ENCODE results near the gene UQCR10. TPM values are rescaled to one million over a fixed set of nuclear protein-coding genes. Genes with fewer than 3 reads are reported as not detected.

The UQCR10 gene
- total RNA-seq, 1 donor from 2014 or later: 80.3 TPM

- no peaks in the 10 kb centered on the region for H3K27me3 ChIP-seq (ENCODE audit: low read depth)
- peaks cover 64% of the 10 kb centered on the region for H3K36me3 ChIP-seq
- intact Hi-C loops (cut with DNase I): no loop called here
These were observed 22.3 kb upstream of the UQCR10 start for GRCh38 chr22:29744902-29745301.

DNA sequence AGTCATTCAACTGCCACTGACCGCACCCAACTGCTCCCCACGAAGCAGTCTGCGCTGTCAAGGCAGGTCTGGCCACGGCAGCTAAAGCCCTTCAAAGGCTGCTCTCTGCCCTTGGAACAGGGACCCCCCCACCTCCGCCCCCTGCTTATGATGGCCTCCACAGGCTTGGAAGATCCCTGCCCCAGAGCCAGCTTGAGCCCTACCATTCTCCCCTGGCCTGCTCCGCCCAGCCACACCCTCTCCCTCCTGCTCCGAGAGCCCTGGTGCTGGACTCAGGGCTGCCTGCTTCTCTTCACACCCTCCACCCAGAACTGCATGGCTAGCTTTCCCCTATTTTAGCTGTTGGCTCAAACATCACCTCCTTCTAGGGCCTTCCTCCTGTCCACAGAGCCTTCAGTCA is 19.3 kb upstream of the UQCR10 start:
- Histone ChIP-seq H3K27ac (no peak overlapping the region), H3K36me3 (peaks cover 44% of the 10 kb centered on the region), H3K4me1 (no peaks in the 10 kb centered on the region), H3K9me3 (no peaks in the 10 kb centered on the region), H3K27me3 (ENCODE audit: low read depth) (no peaks in the 10 kb centered on the region), H3K4me3 (no peak overlapping the region)
- intact Hi-C loops (cut with DNase I): no loop called here
- DNase-seq: no peak
- TF ChIP-seq, protein P1, sequence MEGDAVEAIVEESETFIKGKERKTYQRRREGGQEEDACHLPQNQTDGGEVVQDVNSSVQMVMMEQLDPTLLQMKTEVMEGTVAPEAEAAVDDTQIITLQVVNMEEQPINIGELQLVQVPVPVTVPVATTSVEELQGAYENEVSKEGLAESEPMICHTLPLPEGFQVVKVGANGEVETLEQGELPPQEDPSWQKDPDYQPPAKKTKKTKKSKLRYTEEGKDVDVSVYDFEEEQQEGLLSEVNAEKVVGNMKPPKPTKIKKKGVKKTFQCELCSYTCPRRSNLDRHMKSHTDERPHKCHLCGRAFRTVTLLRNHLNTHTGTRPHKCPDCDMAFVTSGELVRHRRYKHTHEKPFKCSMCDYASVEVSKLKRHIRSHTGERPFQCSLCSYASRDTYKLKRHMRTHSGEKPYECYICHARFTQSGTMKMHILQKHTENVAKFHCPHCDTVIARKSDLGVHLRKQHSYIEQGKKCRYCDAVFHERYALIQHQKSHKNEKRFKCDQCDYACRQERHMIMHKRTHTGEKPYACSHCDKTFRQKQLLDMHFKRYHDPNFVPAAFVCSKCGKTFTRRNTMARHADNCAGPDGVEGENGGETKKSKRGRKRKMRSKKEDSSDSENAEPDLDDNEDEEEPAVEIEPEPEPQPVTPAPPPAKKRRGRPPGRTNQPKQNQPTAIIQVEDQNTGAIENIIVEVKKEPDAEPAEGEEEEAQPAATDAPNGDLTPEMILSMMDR (IDR thresholded peaks at IDR 0.05): no peak
- ATAC-seq: no peak

More at GRCh38 chr22:29744902-29745301, 22.3 kb upstream of the UQCR10 start:
- no peak for DNase-seq
- H3K27ac ChIP-seq: no peak overlapping the region
- no peaks in the 10 kb centered on the region for H3K4me1 ChIP-seq
- ATAC-seq: no peak
- no peak overlapping the region for H3K4me3 ChIP-seq
- H3K9me3 ChIP-seq: no peaks in the 10 kb centered on the region
- TF ChIP-seq, protein P1 (IDR thresholded peaks at IDR 0.05): no peak

- H3K27me3 ChIP-seq (ENCODE audit: low read depth): no peaks in the 10 kb centered on the region
- H3K27ac ChIP-seq: no peak overlapping the region
- DNase-seq (no peak), ATAC-seq (no peak)
- intact Hi-C loops (cut with DNase I): no loop called here
- H3K4me3 ChIP-seq: no peak overlapping the region
- TF ChIP-seq, protein P1 (IDR thresholded peaks at IDR 0.05): no peak
- H3K9me3 ChIP-seq: no peaks in the 10 kb centered on the region
- peaks cover 42% of the 10 kb centered on the region for H3K36me3 ChIP-seq
- H3K4me1 ChIP-seq: no peaks in the 10 kb centered on the region
These were observed 18.8 kb upstream of the UQCR10 start for GRCh38 chr22:29748248-29748893.

DNA sequence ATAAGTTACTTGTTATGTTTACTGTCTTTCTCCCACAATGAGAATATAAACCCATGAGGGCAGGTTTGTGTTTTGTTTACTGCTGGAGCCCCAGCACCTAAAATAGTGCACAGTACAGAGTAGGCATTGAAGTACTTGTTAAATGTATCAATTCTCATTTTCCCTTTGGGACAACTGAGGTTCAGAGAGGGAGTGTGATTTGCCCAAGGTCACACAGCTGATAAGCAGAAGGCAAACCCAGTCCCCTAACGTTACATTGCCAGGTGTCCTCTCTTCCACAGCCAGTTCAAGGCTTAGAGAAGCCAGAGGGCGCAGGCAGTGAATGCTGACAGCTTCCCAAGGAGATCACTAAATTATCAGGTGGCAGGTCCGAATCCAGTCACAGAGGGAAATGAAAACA is 17.1 kb upstream of the UQCR10 start:
- Histone ChIP-seq H3K36me3 (peaks cover 47% of the 10 kb centered on the region), H3K4me1 (no peaks in the 10 kb centered on the region), H3K27me3 (ENCODE audit: low read depth) (no peaks in the 10 kb centered on the region), H3K9me3 (no peaks in the 10 kb centered on the region), H3K4me3 (no peak overlapping the region), H3K27ac (no peak overlapping the region)
- DNase-seq (no peak), ATAC-seq (no peak)
- intact Hi-C loops (cut with DNase I): no loop called here
- TF ChIP-seq, protein P1 (IDR thresholded peaks at IDR 0.05): no peak

DNA sequence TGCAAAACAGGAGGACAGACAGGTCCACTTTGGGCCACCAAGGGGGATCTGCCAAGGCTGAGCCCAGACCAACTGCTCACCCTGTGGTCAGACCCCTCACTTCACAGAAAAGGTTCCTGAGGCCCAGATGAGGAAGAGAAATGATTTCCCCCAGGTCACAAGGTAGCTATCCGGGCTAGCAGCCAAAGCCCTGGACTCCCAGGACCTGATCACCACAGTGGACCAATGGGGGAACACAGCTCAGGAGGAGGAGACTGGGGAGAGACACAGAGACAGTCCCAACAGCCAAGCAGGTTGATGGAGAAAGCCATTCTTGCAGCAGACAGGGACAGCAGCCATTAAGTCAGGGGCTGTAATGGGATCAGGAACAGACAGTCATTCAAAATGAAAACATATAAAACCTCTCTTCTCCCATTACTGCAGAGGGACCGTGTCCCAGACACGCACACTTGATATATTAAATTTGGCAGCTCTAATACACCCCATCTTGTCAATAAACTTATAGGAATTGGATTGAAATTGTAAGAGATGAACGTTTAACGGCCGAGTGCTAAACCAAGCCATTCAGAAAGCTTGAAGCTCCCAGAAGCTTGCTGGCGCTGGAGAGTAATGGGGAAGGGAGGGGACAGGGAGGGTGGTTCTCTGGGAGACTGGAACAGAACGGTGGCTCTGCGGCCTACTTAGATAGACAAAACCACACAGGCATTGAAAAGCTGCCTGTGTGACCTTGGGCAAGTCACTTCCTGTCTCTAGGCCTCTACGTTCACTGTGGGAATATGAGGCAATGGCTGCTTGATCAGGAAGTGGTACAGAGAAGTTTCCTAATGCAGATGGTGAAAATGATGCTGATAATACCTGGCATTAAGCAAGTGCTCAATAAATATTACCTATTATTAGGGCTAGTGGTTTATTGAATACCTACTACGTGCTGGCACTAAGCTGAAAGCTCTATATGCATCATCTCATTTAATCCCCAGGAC is 16.3 kb upstream of the UQCR10 start:
- H3K27ac ChIP-seq: no peak overlapping the region
- no peak overlapping the region for H3K4me3 ChIP-seq
- no peaks in the 10 kb centered on the region for H3K9me3 ChIP-seq
- no peaks in the 10 kb centered on the region for H3K27me3 ChIP-seq (ENCODE audit: low read depth)
- TF ChIP-seq, protein P1 (IDR thresholded peaks at IDR 0.05): no peak
- H3K4me1 ChIP-seq: no peaks in the 10 kb centered on the region
- peaks cover 40% of the 10 kb centered on the region for H3K36me3 ChIP-seq
- intact Hi-C loops (cut with DNase I): no loop called here
- no peak for DNase-seq
- peak; percentile 43 to 70 for ATAC-seq

All from lower lobe of right lung (tissue), 2 donors.